Hepatocyte (in vitro differentiated cells): Measurements from ENCODE around the gene TSPAN10. TPM values are rescaled to one million over a fixed set of nuclear protein-coding genes. Genes with fewer than 3 reads are reported as not detected.

ENCODE experiments used
- DNase-seq: peaks from one replicate; pipeline ENCODE4 v3.0.0-alpha.2; 2016; ENCODE audit warnings: low spot score
- H2AFZ ChIP-seq: fragments of 200-600 bp; sonication (generic); 2 replicates; pipeline ENCODE4 v1.6.0; 2016; ENCODE audit warnings: antibody characterized with exemption, mild to moderate bottlenecking
- H3K27ac ChIP-seq: fragments of 200-600 bp; sonication (generic); 2 replicates; pipeline ENCODE4 v1.5.1; 2016; ENCODE audit warnings: mild to moderate bottlenecking
- H3K27me3 ChIP-seq: fragments of 200-600 bp; sonication (generic); 2 replicates; pipeline ENCODE4 v1.6.1; 2016
- H3K36me3 ChIP-seq: fragments of 200-600 bp; sonication (generic); replicated peaks from 2 replicates; pipeline ENCODE4 v1.5.1; 2016; ENCODE audit warnings: low read depth; ENCODE audit not compliant: insufficient read depth
- H3K4me1 ChIP-seq: fragments of 200-600 bp; sonication (generic); 2 replicates; pipeline ENCODE4 v1.5.1; 2016; ENCODE audit warnings: mild to moderate bottlenecking, moderate library complexity; ENCODE audit not compliant: insufficient read depth
- H3K4me2 ChIP-seq: fragments of 200-600 bp; sonication (generic); 2 replicates; pipeline ENCODE4 v1.6.0; 2016
- H3K4me3 ChIP-seq: fragments of 200-600 bp; sonication (generic); 2 replicates; pipeline ENCODE4 v1.5.1; 2016; ENCODE audit warnings: mild to moderate bottlenecking
- H3K79me2 ChIP-seq: fragments of 200-600 bp; sonication (generic); 2 replicates; pipeline ENCODE4 v1.6.0; 2017; ENCODE audit warnings: mild to moderate bottlenecking
- H3K9me2 ChIP-seq: fragments of 200-600 bp; sonication (generic); replicated peaks from 2 replicates; pipeline ENCODE4 v1.6.0; 2017; ENCODE audit warnings: mild to moderate bottlenecking; ENCODE audit not compliant: insufficient read depth
- H3K9me3 ChIP-seq: fragments of 200-600 bp; sonication (generic); 2 replicates; pipeline ENCODE4 v1.5.1; 2016; ENCODE audit warnings: low read depth, mild to moderate bottlenecking
- H4K20me1 ChIP-seq: fragments of 200-600 bp; sonication (generic); 2 replicates; pipeline ENCODE4 v1.6.0; 2016; ENCODE audit warnings: mild to moderate bottlenecking; ENCODE audit not compliant: insufficient read depth, poor library complexity, severe bottlenecking
- CTCF ChIP-seq: fragments of 200-600 bp; sonication (generic); IDR thresholded peaks from 2 replicates; pipeline ENCODE4 v1.5.1; 2016; ENCODE audit warnings: antibody characterized with exemption, mild to moderate bottlenecking; ENCODE audit not compliant: poor library complexity
- EZH2 ChIP-seq: fragments of 200-600 bp; sonication (generic); IDR thresholded peaks from 2 replicates; pipeline ENCODE4 v1.6.1; 2016; ENCODE audit warnings: antibody characterized with exemption, mild to moderate bottlenecking, borderline replicate concordance
- EZH2phosphoT487 ChIP-seq: fragments of 200-600 bp; sonication (generic); IDR thresholded peaks from one replicate; pipeline ENCODE4 v1.6.1; 2018; ENCODE audit warnings: antibody characterized with exemption, mild to moderate bottlenecking, low read depth, moderate library complexity; ENCODE audit not compliant: unreplicated experiment, severe bottlenecking
- WGBS: methylation state at CpG from one replicate; pipeline ENCODE4 v1.1.6; 2016; ENCODE audit warnings: low lambda C conversion rate; ENCODE audit errors: missing lambda C conversion rate; 5-methylcytosine and 5-hydroxymethylcytosine counted together
- polyA plus RNA-seq: library from polyadenylated mRNA; unstranded; fragments of >200 nt; fragmentation: Nextera tagmentation; extraction: Ambion mirVana; gene quantifications from 2 replicates; pipeline ENCODE4 v1.2.1, GENCODE V29; 2016
- total RNA-seq: library from RNA; depleted of rRNA; stranded (reverse); fragments of >200 nt; gene quantifications from 2 replicates; pipeline ENCODE4 v1.2.3, GENCODE V29; 2014

TSPAN10 gene
- total RNA-seq: 1.4 and 3.5 TPM in 2 replicates
- 12.0 and 15.2 TPM in 2 replicates for polyA plus RNA-seq

- no peaks in the 10 kb centered on the region for H3K27me3 ChIP-seq
- under 1% methylated on average over 50 of the region's 77 CpGs for WGBS
- DNase-seq: peak; percentile 95
- H3K9me2 ChIP-seq: no peaks in the 10 kb centered on the region
- H3K79me2 ChIP-seq: peaks cover 49% of the 10 kb centered on the region
- peak within 1 kb of the TSS; percentile 56 for H3K4me3 ChIP-seq
- H3K4me2 ChIP-seq: peak within 1 kb of the TSS; percentile 85
- H3K9me3 ChIP-seq: no peaks in the 10 kb centered on the region
- TF ChIP-seq CTCF: no peak
- no peak for TF ChIP-seq EZH2
- no peak for TF ChIP-seq EZH2phosphoT487
- H3K27ac ChIP-seq: peak within 1 kb of the TSS; percentile 97
- no peaks in the 10 kb centered on the region for H3K36me3 ChIP-seq
- peaks cover 40% of the 10 kb centered on the region for H4K20me1 ChIP-seq
- peak within 1 kb of the TSS; percentile 97 for H2AFZ ChIP-seq
- peaks cover 22% of the 10 kb centered on the region for H3K4me1 ChIP-seq
Measured at GRCh38 chr17:81636505-81637288, at the start of gene TSPAN10, which contains the start of gene NPLOC4. TSS of gene TSPAN10 (plus strand) at chr17:81637196. CDS start at chr17:81642413, 5,217 bp downstream. TSS of gene NPLOC4 (minus strand) at chr17:81637112. CDS start at chr17:81636930, 182 bp downstream.

- H3K79me2 ChIP-seq: peaks cover under 1% of the 10 kb centered on the region
- no peaks in the 10 kb centered on the region for H3K27me3 ChIP-seq
- H3K4me3 ChIP-seq: no peak overlapping the region
- H2AFZ ChIP-seq: no peak overlapping the region
- H3K9me2 ChIP-seq: no peaks in the 10 kb centered on the region
- no peaks in the 10 kb centered on the region for H3K9me3 ChIP-seq
- no peak overlapping the region for H3K4me2 ChIP-seq
- WGBS: 89% methylated on average over 5 of the region's 5 CpGs
- no peak overlapping the region for H3K27ac ChIP-seq
- no peak for TF ChIP-seq EZH2
- no peak for TF ChIP-seq EZH2phosphoT487
- no peak for TF ChIP-seq CTCF
- H3K36me3 ChIP-seq: no peaks in the 10 kb centered on the region
- H3K4me1 ChIP-seq: no peaks in the 10 kb centered on the region
- peaks cover 2% of the 10 kb centered on the region for H4K20me1 ChIP-seq
- no peak for DNase-seq
Measured at GRCh38 chr17:81589612-81590011, 47.4 kb upstream of the TSPAN10 start.

GRCh38 chr17:81590121-81590520 is 46.9 kb upstream of the TSPAN10 start:
- no peaks in the 10 kb centered on the region for H3K9me2 ChIP-seq
- no peak overlapping the region for H3K4me3 ChIP-seq
- H4K20me1 ChIP-seq: peaks cover 2% of the 10 kb centered on the region
- 92% methylated on average over 8 of the region's 8 CpGs for WGBS
- H3K9me3 ChIP-seq: no peaks in the 10 kb centered on the region
- no peaks in the 10 kb centered on the region for H3K79me2 ChIP-seq
- no peaks in the 10 kb centered on the region for H3K27me3 ChIP-seq
- no peaks in the 10 kb centered on the region for H3K4me1 ChIP-seq
- H3K27ac ChIP-seq: no peak overlapping the region
- no peak for TF ChIP-seq EZH2phosphoT487
- TF ChIP-seq EZH2: no peak
- TF ChIP-seq CTCF: no peak
- no peak overlapping the region for H3K4me2 ChIP-seq
- no peak overlapping the region for H2AFZ ChIP-seq
- H3K36me3 ChIP-seq: no peaks in the 10 kb centered on the region
- DNase-seq: no peak
